Progenitor cell of endocrine pancreas (in vitro differentiated cells): ENCODE data around the gene SORCS2. TPM values are rescaled to one million over a fixed set of nuclear protein-coding genes. Genes with fewer than 3 reads are reported as not detected.
A peak's percentile ranks its signal among the peaks of the same experiment; 100 is the strongest.

ENCODE experiments used
- DNase-seq: peaks from one replicate; pipeline ENCODE4 v3.0.0; 2021; ENCODE audit warnings: low spot score; ENCODE audit not compliant: unreplicated experiment
- H3K27ac Mint-ChIP-seq: 2 replicates; pipeline ENCODE4 v1.8.0; 2021; ENCODE audit warnings: mild to moderate bottlenecking, moderate library complexity, mixed read lengths
- H3K27me3 Mint-ChIP-seq: 2 replicates; pipeline ENCODE4 v1.8.0; 2021; ENCODE audit warnings: mixed read lengths
- H3K36me3 Mint-ChIP-seq: 2 replicates; pipeline ENCODE4 v1.8.0; 2022; ENCODE audit warnings: mixed read lengths; ENCODE audit not compliant: insufficient read depth
- H3K4me1 Mint-ChIP-seq: 2 replicates; pipeline ENCODE4 v1.8.0; 2021; ENCODE audit warnings: low read depth, mixed read lengths
- H3K4me3 Mint-ChIP-seq: 2 replicates; pipeline ENCODE4 v1.8.0; 2021; ENCODE audit warnings: low read depth, mild to moderate bottlenecking, moderate library complexity, mixed read lengths
- H3K9me3 Mint-ChIP-seq: 2 replicates; pipeline ENCODE4 v1.8.0; 2021; ENCODE audit warnings: low read depth, mixed read lengths
- total RNA-seq: library from RNA; stranded (reverse); gene quantifications from 2 replicates; pipeline ENCODE4 v1.2.1, GENCODE V29; 2021
- TF ChIP-seq, protein P1 (sequence below): fragments of 200-600 bp; sonication (generic); IDR thresholded peaks from one replicate; pipeline ENCODE4 v1.5.0; 2021; ENCODE audit warnings: antibody characterized with exemption, mild to moderate bottlenecking; ENCODE audit not compliant: unreplicated experiment

The SORCS2 gene
- total RNA-seq, 1 donor from 2014 or later: 2.2 TPM

DNA sequence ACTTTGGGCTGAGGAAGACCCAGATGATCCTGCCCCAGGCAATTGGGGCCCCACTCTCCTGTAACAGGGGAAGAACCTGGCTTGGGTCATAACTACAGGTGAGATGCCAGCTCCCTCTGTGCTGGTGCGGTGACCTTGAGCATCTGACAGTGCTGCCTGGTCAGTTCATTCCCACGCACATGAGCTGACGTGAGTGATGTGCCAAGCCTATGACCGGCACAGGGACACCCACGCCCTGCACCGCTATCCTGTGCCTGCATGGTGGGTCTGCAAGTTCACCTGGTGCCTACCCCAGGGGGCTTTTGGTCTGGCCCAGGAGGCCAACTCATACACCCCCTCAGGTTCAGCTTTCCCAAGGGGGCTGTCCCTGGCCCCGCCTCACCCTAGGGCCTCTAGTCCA lies 366.1 kb downstream of the SORCS2 start:
- DNase-seq: no peak
- Mint-ChIP-seq H3K27me3 (peaks cover 19% of the 10 kb centered on the region), H3K4me1 (peaks cover 16% of the 10 kb centered on the region), H3K36me3 (no peaks in the 10 kb centered on the region), H3K4me3 (no peak overlapping the region), H3K27ac (no peak overlapping the region), H3K9me3 (peaks cover 11% of the 10 kb centered on the region)
- TF ChIP-seq, protein P1, sequence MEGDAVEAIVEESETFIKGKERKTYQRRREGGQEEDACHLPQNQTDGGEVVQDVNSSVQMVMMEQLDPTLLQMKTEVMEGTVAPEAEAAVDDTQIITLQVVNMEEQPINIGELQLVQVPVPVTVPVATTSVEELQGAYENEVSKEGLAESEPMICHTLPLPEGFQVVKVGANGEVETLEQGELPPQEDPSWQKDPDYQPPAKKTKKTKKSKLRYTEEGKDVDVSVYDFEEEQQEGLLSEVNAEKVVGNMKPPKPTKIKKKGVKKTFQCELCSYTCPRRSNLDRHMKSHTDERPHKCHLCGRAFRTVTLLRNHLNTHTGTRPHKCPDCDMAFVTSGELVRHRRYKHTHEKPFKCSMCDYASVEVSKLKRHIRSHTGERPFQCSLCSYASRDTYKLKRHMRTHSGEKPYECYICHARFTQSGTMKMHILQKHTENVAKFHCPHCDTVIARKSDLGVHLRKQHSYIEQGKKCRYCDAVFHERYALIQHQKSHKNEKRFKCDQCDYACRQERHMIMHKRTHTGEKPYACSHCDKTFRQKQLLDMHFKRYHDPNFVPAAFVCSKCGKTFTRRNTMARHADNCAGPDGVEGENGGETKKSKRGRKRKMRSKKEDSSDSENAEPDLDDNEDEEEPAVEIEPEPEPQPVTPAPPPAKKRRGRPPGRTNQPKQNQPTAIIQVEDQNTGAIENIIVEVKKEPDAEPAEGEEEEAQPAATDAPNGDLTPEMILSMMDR: no peak

GRCh38 chr4:7559316-7559715 lies 367.0 kb downstream of the SORCS2 start:
- no peak for DNase-seq
- Mint-ChIP-seq H3K4me3 (no peak overlapping the region), H3K27ac (no peak overlapping the region), H3K36me3 (no peaks in the 10 kb centered on the region), H3K9me3 (peaks cover 4% of the 10 kb centered on the region), H3K4me1 (peaks cover 17% of the 10 kb centered on the region), H3K27me3 (peaks cover 15% of the 10 kb centered on the region)
- TF ChIP-seq, protein P1: no peak

- Mint-ChIP-seq H3K4me1 (peaks cover 17% of the 10 kb centered on the region), H3K36me3 (no peaks in the 10 kb centered on the region), H3K4me3 (no peak overlapping the region), H3K27ac (peak overlapping the region; percentile 57), H3K27me3 (peaks cover 11% of the 10 kb centered on the region), H3K9me3 (no peaks in the 10 kb centered on the region)
- TF ChIP-seq, protein P1: no peak
- no peak for DNase-seq
Observed at GRCh38 chr4:7559741-7560395, 367.5 kb downstream of the SORCS2 start.

DNA sequence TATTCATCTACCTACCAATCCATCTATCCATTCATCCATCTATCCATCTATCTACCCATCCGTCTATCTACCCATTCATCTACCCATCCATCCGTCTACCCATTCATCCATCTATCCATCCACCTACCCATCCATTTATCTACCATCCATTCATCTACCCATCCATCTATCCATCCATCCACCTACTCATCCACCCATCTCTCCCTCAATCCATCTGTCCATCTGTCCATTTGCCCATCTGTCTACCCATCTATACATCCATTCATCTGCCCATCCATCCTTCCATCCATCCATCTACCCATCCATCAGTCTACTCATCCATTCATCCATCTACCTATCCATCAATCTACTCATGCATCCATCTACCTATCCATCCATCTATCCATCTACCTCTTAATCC lies 369.2 kb downstream of the SORCS2 start:
- Mint-ChIP-seq H3K4me3 (no peak overlapping the region), H3K9me3 (no peaks in the 10 kb centered on the region)

GRCh38 chr4:7564242-7564641 lies 371.9 kb downstream of the SORCS2 start:
- Mint-ChIP-seq H3K9me3 (no peaks in the 10 kb centered on the region), H3K4me3 (no peak overlapping the region), H3K36me3 (no peaks in the 10 kb centered on the region), H3K27me3 (peaks cover 3% of the 10 kb centered on the region), H3K4me1 (peaks cover 15% of the 10 kb centered on the region), H3K27ac (no peak overlapping the region)
- DNase-seq: no peak
- TF ChIP-seq, protein P1: no peak

More for the DNA sequence above, 369.2 kb downstream of the SORCS2 start:
- H3K27me3 Mint-ChIP-seq: peaks cover 8% of the 10 kb centered on the region
- TF ChIP-seq, protein P1: no peak
- DNase-seq: no peak
- H3K4me1 Mint-ChIP-seq: peaks cover 17% of the 10 kb centered on the region
- H3K27ac Mint-ChIP-seq: no peak overlapping the region
- no peaks in the 10 kb centered on the region for H3K36me3 Mint-ChIP-seq
